CD1c-positive myeloid dendritic cell (primary cell): ENCODE measurements around the gene SFRP2.

Source experiments
- DNase-seq: peaks from one replicate; pipeline ENCODE4 v3.0.0-alpha.2; 2016; ENCODE audit errors: extremely low spot score

The SFRP2 gene

GRCh38 chr4:153794006-153794405, 5.1 kb upstream of the SFRP2 start:
- no peak for DNase-seq

- DNase-seq = no peak
Measured at GRCh38 chr4:153792618-153793247, 3.9 kb upstream of the SFRP2 start.

- peak; percentile 35 for DNase-seq
Measured at GRCh38 chr4:153791746-153792617, 3.1 kb upstream of the SFRP2 start.

GRCh38 chr4:153790962-153791551, 2.2 kb upstream of the SFRP2 start:
- peak; percentile 14 for DNase-seq

- no peak for DNase-seq
Measured at GRCh38 chr4:153790500-153790865, 1.6 kb upstream of the SFRP2 start.

- DNase-seq = peak; percentile 11
Measured at GRCh38 chr4:153789741-153790499, 1.0 kb upstream of the SFRP2 start.

GRCh38 chr4:153788051-153788412, 851 bp downstream of the SFRP2 start:
- no peak for DNase-seq

GRCh38 chr4:153787575-153787974, 1.3 kb downstream of the SFRP2 start:
- no peak for DNase-seq

- no peak for DNase-seq
Measured at GRCh38 chr4:153787061-153787560, 1.8 kb downstream of the SFRP2 start.

GRCh38 chr4:153785910-153786721, 2.8 kb downstream of the SFRP2 start:
- DNase-seq = peak; percentile 17

- no peak for DNase-seq
Measured at GRCh38 chr4:153784166-153784699, 4.7 kb downstream of the SFRP2 start.

- no peak for DNase-seq
Measured at GRCh38 chr4:153782581-153782980, 6.3 kb downstream of the SFRP2 start.

GRCh38 chr4:153781717-153782416, 7.0 kb downstream of the SFRP2 start:
- no peak for DNase-seq

GRCh38 chr4:153781280-153781679, 7.6 kb downstream of the SFRP2 start:
- no peak for DNase-seq

- peak; percentile 31 for DNase-seq
Measured at GRCh38 chr4:153780876-153781275, 8.0 kb downstream of the SFRP2 start.

GRCh38 chr4:153780221-153780620, 8.7 kb downstream of the SFRP2 start:
- DNase-seq = peak; percentile 24

GRCh38 chr4:153778383-153778782, 10.5 kb downstream of the SFRP2 start:
- DNase-seq = no peak

- no peak for DNase-seq
Measured at GRCh38 chr4:153777421-153777820, 11.5 kb downstream of the SFRP2 start.

GRCh38 chr4:153776601-153777000, 12.3 kb downstream of the SFRP2 start:
- no peak for DNase-seq

- DNase-seq = no peak
Measured at GRCh38 chr4:153773236-153773690, 15.6 kb downstream of the SFRP2 start.
